ENCODE data around the gene TEC. TPM values are rescaled to one million over a fixed set of nuclear protein-coding genes. Genes with fewer than 3 reads are reported as not detected.

TEC gene
- total RNA-seq, 1 experiment from 2014 or later: 4.5 TPM

GRCh38 chr4:48262484-48262883, 7.2 kb downstream of the TEC start (continued):
- TF ChIP-seq ZBTB33 (IDR thresholded peaks at IDR 0.05; ENCODE audit: extremely low read depth, insufficient replicate concordance, low read length): no peak
- no peak for TF ChIP-seq CTCF (IDR thresholded peaks at IDR 0.05 in 2 of 3, conservative IDR thresholded peaks at IDR 0.05 in 1 of 3; ENCODE audit: borderline replicate concordance in 1 of 3, insufficient read depth in 1 of 3, low read depth in 2 of 3, low read length in 2 of 3)
- TF ChIP-seq MAX (IDR thresholded peaks at IDR 0.05): no peak
- no peak for TF ChIP-seq CEBPB (IDR thresholded peaks at IDR 0.05; ENCODE audit: low read depth)
- TF ChIP-seq EZH2 (IDR thresholded peaks at IDR 0.05): no peak
- no peak for TF ChIP-seq ZNF274 (IDR thresholded peaks at IDR 0.05; ENCODE audit: low read depth, low read length)
- no peak for TF ChIP-seq ZFX (IDR thresholded peaks at IDR 0.05)
- no peak for TF ChIP-seq POLR2A (IDR thresholded peaks at IDR 0.05; ENCODE audit: borderline replicate concordance, extremely low read depth, insufficient read depth, insufficient read length)
- TF ChIP-seq RAD21 (IDR thresholded peaks at IDR 0.05; ENCODE audit: low read depth): no peak

- H2AFZ ChIP-seq (ENCODE audit: low read depth, low read length, poor library complexity, severe bottlenecking): no peak overlapping the region
- no peaks in the 10 kb centered on the region for H3K36me3 ChIP-seq (ENCODE audit: control insufficient read depth in 1 of 2, insufficient read depth in 2 of 2, low read length in 2 of 2)
- TF ChIP-seq MAX (IDR thresholded peaks at IDR 0.05) (no peak), RAD21 (IDR thresholded peaks at IDR 0.05; ENCODE audit: low read depth) (no peak), EZH2 (IDR thresholded peaks at IDR 0.05) (no peak), POLR2A (IDR thresholded peaks at IDR 0.05; ENCODE audit: borderline replicate concordance, extremely low read depth, insufficient read depth, insufficient read length) (no peak), SIN3A (IDR thresholded peaks at IDR 0.05; ENCODE audit: low read depth) (no peak), ELF1 (IDR thresholded peaks at IDR 0.05; ENCODE audit: borderline replicate concordance, low read depth) (no peak)
- ChIA-PET RAD21 (ENCODE audit: low non-redundant PET in 1 of 2, low total read pairs in 2 of 2, uncharacterized antibody in 2 of 2, unreplicated experiment in 2 of 2) (no interaction called here), POLR2A (no interaction called here), CTCF (no interaction called here)
- H3K4me2 ChIP-seq (ENCODE audit: low read length): no peak overlapping the region
- no peaks in the 10 kb centered on the region for H4K20me1 ChIP-seq (ENCODE audit: insufficient read depth)
- ATAC-seq: no peak
- BruUV-seq (replicated peaks): no TSS peak
- H3K9me3 ChIP-seq (ENCODE audit: control insufficient read depth in 1 of 2, insufficient read depth in 1 of 2, low read depth in 1 of 2, low read length in 2 of 2): no peaks in the 10 kb centered on the region
- no peak overlapping the region for H3K9ac ChIP-seq (ENCODE audit: low read length)
- DNase-seq (ENCODE audit: low read depth, low spot score): no peak
- peaks cover 0 to 4% of the 10 kb centered on the region in 2 experiments; a peak in 1 of 4 replicates for H3K4me1 ChIP-seq (ENCODE audit: control insufficient read depth in 1 of 2, insufficient read depth in 2 of 2, low read length in 2 of 2)
- no peaks in the 10 kb centered on the region for H3K9me2 ChIP-seq (ENCODE audit: insufficient read depth)
- peaks cover 18% of the 10 kb centered on the region for H3K79me2 ChIP-seq (ENCODE audit: insufficient read depth, low read length)
- no peaks in the 10 kb centered on the region for H3K27me3 ChIP-seq (ENCODE audit: insufficient read depth, low read length)
- H3K27ac ChIP-seq (ENCODE audit: low read depth, low read length): no peak overlapping the region
- H3K4me3 ChIP-seq (replicated peaks in 1 of 2; ENCODE audit: low read depth in 1 of 2, low read length in 2 of 2): no peak overlapping the region
- intact Hi-C loops (cut with micrococcal nuclease): no loop called here
Observed at GRCh38 chr4:48261281-48261680, 8.4 kb downstream of the TEC start.
